ENCODE data around the gene PDE6G.

Gene PDE6G

DNA sequence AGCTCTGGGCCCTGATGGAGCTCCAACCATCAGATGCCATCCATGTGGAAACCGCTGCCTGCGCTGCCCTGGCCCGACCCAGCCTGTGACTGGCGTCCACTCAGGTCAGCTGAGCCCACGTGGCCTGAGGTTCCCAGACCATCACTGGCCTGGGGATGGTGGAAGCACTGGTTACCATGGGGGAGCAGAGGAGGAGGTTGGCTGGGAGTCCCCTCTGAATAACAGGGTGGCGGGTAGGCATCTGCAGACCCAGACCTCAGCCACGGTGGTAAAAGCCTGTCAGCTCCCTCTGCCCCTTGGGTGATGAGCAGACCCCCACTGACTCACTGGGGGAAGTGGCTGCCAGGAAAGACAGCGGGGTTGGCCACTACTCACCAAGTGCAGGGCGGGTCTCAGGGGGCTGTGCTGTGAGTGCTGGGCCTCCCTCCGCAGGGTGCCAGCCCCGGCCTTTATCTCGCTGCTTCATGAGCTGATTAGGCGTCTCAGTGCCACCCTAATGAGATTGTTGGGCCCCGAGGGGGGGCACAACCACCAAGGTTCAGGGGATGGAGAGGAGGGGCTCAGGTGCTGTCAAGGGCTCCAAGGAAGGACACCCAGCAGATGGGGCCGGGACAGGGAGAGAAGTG is at the start of gene PDE6G:
Gene PDE6G (minus strand): TSS at position 425 of the 626 bp plus-strand sequence. CDS start 3,237 bp downstream, outside the sequence.
- no peak for FAIRE-seq
- no peak for DNase-seq (ENCODE audit: low spot score)

DNA sequence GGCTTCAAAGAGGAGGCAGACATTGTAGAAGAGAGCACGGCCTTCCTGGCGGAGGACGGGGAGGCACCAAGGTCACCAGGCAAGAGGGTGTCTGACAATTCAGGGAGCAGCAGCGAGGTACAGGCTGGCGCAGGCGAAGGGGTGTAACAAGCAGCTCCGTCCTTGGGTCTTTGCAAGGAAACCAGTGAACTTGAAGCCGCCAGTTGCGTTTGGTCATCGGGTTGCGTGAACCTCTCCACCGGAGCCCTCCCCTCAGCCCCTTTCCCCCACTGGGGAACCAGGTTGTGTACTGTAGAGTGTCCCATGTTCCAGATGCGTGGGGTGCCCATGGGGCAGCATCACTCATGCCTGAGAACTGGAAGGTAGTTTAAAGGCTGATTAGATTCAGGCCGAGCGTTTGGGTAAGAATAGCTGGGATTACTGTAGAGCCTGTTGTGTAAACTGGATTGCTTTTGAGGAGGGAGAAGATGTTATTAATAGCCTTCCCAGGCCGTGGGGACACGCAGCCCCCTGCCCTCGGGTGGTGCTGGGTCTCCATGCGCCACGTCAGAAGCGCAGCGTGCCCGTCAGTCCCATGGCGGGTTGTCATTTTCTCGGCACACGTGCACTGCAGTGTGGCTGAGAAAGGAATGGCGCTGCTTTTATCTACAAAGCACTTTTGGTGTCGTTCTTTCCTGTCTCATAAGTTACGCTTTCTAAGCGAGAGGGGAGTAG is 49.3 kb upstream of the PDE6G start:
- DNase-seq (ENCODE audit: low spot score): no peak
- FAIRE-seq: no peak

DNA sequence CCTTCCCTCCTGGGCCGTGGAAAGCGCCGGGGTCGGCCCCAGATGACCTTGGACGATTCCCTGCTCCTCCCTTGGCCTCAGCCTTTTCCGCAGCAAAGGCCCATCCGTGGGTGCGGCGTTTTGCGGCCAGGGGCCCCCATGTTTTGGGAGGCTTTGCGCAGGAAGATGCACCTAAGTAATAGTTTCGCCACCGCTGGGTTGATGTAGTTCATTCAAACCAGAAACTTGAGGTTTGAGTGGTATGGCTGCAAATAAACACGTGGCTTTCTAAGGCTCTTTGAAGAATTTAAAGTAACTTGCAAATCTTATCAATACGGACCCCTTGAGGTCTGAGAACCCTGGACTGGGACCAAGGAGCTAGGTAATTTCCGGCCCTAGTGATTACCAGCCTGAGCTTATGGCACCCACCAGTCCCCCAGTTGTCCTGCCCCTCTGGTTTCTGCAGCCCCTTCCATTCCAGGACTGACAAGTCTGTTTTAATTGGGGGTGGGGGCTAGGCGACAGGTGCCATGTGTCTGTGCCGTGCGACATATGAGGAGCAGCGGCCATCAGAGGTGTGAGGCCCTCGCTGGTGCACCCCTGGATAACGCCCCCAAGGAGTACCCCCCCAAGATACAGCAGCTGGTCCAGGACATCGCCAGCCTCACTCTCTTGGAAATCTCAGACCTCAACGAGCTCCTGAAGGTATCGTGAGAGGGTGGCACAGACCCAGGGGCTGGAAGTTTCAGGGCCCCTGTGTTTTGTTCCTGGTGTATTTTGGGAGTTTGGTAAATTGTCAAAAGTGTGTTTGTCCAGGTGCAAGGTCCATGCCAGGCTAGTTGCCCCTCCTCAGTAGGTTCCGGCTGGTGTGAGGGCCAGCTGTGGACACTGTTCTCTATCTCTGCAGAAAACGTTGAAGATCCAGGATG is 47.7 kb upstream of the PDE6G start:
- no peak for DNase-seq (ENCODE audit: low spot score)
- no peak for FAIRE-seq

DNA sequence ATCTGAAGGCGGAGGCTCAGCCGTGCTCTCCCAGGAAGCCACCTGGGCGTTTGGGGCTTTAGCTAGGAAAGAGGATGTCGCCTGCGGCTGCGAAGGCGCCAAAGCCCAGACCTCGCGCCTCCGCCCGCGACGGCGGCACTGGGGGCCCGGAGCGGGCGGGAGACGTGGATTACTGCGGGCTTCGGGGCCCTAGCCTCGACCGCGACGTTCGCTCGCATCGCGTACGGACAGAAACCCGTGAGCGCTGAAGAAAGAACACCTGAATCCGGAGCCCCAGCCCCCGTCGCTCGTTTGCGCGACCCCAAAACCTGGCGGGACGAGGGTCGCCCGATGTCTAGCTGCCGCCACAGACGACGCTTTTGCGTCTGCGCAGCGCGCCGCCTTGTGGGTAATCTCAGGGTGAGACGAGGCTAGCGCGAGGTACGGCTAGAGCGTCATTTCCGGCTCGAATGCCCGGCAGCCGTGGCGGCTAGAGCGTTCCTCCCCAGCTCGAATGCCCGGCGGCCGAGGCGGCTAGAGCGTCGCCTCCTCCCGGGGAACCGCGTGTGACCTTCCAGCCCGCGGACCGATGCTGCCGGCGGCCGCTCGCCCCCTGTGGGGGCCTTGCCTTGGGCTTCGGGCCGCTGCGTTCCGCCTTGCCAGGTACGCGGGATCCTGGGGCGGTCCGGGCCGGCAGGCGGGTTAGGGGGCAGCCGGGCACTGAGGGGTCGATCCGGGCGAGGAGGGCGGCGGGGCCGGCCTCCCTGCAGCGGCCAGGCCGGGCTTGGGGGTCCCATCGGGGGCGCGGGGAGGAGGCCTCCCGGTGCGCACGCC is 46.8 kb upstream of the PDE6G start, which contains the start of gene MRPL12:
Gene MRPL12 (plus strand): TSS at position 434 of the 813 bp plus-strand sequence. CDS start 135 bp downstream, at position 569.
- FAIRE-seq: no peak
- peak; percentile 84 for DNase-seq (ENCODE audit: low spot score)

DNA sequence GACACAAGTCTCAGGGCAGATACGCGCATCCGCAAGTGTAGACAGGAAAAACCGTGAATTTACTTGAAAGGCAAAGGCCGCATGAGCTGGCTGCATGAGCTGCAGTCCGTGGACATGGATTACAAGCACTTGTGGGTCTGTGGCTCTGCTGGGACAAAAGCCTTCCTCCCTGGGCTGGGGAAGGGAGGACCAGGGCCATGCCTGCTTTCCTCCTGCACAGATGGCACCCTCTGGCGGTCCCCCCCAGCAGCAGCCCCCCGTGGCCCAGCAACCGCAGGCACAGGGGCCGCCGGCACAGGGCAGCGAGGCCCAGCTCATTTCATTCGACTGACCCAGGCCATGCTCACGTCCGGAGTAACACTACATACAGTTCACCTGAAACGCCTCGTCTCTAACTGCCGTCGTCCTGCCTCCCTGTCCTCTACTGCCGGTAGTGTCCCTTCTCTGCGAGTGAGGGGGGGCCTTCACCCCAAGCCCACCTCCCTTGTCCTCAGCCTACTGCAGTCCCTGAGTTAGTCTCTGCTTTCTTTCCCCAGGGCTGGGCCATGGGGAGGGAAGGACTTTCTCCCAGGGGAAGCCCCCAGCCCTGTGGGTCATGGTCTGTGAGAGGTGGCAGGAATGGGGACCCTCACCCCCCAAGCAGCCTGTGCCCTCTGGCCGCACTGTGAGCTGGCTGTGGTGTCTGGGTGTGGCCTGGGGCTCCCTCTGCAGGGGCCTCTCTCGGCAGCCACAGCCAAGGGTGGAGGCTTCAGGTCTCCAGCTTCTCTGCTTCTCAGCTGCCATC is 45.1 kb upstream of the PDE6G start:
- no peak for FAIRE-seq
- DNase-seq (ENCODE audit: low spot score): no peak

DNA sequence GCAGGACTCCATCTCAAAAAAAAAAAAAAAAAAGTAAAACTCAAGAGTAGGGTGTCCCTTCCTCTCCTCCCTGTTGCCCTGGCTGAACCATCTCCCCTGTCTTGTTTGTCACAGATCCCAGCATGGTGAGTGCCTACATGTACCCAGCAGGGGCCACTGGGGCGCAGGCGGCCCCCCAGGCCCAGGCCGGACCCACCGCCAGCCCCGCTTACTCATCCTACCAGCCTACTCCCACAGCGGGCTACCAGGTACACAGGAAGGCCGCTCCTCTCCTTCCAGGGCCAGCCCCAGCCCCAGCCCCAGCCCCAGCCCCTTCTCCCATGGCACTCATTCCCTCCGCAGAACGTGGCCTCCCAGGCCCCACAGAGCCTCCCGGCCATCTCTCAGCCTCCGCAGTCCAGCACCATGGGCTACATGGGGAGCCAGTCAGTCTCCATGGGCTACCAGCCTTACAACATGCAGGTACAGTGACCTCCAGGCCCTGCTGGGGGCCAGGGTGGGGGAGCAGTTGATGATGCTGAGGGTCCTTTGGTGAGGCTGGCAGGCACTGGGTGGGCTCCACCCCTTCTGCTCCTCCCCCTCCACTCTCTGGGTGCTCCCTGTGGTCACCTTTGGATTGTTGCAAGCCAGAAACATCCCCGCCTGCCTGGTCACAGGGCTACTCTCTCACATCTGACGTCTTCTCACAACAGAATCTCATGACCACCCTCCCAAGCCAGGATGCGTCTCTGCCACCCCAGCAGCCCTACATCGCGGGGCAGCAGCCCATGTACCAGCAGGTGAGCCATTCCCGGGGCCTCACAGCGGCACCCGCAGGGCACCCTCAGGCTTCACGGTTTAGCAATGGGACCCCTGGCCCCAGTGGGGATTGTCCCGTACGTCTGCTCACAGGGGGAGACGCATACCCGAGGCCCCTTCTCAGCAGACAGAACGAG is 44.3 kb upstream of the PDE6G start:
- DNase-seq (ENCODE audit: low spot score) (no peak), FAIRE-seq (no peak)

DNA sequence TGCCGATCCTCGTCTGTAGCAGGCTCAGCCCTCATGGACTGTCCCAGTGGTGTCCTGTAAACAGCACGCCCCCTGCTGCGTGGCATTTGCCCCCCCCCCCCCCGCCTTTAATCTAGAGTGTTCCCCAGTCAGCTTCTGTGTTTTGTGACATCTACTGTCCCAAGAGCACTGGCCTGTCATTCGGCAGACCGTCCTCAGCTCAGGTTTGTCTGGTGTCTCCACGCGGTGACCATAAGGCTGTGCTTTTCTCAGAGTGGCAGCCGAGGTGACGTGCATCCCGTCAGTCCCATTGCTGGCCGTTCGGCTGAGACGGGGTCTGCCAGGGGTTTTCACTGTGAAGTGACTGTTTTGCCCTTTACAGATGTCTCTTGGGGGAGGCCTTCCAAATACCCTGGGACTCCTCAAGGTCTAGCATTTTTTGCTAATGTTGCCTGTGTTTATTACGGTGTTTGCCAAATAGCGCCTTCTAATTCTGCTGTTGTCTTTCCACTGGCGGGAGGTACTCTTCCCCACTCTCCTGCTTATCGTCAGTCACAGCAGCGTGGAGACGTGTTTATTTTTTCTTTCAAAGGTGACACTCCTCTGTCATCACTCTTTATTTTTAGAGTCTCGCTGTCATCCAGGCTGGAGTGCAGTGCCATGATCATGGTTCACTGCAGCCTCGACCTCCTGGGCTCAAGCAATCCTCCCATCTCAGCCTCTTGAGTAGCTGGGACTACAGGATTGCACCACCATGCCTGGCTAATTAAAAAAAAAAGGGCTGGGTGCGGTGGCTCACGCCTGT is 41.1 kb upstream of the PDE6G start:
- no peak for FAIRE-seq

DNA sequence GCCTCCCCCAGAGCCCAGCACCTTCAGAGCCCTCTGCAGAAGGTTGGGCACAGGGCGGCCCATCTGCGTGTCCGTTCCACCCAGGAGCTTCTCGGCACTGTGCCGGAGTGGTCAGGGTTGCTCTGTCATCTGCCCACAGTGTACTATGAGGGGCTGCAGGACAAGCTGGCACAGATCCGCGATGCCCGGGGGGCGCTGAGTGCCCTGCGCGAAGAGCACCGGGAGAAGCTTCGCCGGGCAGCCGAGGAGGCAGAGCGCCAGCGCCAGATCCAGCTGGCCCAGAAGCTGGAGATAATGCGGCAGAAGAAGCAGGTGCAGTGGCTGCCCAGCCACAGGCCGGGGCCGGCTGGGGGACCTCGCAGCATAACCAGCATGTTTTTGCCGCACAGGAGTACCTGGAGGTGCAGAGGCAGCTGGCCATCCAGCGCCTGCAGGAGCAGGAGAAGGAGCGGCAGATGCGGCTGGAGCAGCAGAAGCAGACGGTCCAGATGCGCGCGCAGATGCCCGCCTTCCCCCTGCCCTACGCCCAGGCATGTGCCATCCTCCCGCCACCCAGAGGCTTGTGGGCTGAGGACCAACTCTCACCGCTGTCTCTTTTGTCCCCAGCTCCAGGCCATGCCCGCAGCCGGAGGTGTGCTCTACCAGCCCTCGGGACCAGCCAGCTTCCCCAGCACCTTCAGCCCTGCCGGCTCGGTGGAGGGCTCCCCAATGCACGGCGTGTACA is 40.0 kb upstream of the PDE6G start:
- no peak for DNase-seq (ENCODE audit: low spot score)
- FAIRE-seq: no peak

More for the DNA sequence above, 41.1 kb upstream of the PDE6G start:
- no peak for DNase-seq (ENCODE audit: low spot score)

DNA sequence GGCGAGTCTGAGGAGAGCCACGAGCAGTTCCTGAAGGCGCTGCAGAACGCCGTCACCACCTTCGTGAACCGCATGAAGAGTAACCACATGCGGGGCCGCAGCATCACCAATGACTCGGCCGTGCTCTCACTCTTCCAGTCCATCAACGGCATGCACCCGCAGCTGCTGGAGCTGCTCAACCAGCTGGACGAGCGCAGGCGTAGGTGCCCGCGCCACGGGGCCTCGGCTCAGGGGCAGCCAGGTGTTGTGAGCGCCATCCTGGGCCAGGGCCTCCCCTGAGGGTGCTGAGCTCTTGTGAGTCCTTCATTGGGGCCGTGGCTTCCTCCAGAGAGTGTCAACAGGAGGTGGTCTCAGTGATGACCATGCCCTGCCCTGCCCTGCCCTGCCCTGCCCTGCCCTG is 39.5 kb upstream of the PDE6G start:
- FAIRE-seq (no peak), DNase-seq (ENCODE audit: low spot score) (no peak)

DNA sequence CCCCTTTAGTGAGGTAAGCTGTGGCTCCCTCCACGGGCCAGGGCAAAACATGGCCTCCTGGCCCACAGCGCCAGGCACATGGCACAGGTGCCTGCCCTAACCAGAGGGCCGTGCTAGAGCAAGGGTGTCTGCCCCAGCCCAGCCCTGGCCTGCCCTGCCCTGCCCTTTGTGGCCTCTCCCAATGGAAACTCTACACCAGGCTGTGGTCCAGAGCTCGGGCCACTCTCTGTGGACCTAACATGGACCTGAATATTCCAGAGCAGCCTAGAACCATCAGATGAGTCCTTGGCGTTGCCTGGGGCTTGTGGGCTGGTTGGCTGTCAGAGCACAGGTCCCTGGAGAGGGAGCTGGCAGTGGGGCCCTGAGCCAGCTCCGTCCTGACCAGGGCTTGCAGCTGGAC is 38.9 kb upstream of the PDE6G start:
- FAIRE-seq (no peak), DNase-seq (ENCODE audit: low spot score) (no peak)

DNA sequence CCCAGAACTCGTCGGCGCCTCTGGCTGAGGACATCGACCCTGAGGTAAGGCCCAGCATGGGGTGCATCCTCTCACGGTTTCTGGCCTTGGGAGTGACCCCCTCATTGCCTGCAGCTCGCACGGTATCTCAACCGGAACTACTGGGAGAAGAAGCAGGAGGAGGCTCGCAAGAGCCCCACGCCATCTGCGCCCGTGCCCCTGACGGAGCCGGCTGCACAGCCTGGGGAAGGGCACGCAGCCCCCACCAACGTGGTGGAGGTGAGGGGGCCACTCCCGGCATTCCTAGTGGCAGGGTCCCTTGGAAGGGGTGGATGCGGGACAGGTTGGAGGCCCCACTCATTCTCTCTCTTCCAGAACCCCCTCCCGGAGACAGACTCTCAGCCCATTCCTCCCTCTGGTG is 38.5 kb upstream of the PDE6G start:
- no peak for FAIRE-seq
- DNase-seq (ENCODE audit: low spot score): no peak

DNA sequence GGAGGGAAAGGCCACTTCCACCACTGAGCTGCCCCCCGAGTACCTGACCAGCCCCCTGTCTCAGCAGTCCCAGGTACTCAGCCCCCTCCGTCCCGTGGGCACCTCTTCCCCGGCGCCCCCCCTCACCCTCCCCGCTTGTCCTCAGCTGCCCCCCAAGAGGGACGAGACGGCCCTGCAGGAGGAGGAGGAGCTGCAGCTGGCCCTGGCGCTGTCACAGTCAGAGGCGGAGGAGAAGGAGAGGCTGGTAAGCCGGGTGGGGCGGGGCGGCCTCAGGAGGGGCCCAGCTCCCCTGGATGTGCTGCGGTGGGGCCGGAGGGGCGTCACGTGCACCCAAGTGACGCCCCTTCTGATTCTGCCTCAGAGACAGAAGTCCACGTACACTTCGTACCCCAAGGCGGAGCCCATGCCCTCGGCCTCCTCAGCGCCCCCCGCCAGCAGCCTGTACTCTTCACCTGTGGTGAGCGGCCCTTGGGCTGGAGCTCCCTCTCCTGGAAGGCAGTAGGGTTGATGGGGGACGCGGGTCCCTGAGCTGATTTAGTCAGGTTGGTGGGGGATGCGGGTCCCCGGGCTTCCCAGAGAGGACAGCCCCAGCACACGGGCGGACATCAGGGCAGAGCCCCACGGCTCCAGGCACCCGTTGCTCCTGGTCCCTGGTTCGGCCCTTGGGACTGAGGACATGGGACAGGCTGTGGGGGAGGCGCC is 37.3 kb upstream of the PDE6G start:
- DNase-seq (ENCODE audit: low spot score): no peak
- no peak for FAIRE-seq

DNA sequence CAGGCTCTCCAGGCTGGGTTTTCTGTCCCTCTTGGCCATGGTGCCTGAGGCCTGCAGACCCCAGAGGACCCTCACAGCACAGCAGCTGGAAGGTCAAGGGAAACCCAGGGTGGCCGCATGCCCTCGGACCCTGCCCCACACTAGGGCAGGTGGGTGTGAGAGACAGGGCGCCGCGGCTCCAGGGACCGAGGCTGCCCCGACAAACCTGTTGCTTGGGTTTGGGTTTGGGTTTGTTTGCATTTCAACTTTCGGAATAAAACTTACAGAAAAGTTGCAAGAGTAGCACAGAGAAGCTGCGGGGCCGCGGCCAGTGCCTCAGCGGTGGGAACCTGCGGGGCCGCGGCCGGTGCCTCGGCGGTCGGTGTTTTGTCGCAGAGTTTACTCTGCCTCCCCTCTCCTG is 35.3 kb upstream of the PDE6G start:
- no peak for DNase-seq (ENCODE audit: low spot score)
- no peak for FAIRE-seq

DNA sequence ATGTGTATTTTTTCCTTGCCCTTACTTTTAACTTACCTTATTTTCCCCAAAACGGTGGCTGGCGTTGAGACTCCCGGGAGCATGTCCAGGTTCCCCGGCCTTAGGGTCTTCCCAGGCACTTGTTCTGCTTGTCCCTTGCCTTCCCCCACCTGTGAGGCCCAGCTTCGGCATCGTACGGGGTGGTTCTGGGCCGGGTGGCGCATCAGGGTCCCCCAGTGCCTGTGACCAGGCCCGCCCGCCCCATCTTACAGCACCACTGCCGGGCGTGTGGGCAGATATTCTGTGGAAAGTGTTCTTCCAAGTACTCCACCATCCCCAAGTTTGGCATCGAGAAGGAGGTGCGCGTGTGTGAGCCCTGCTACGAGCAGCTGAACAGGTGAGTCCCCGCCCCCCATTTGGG is 34.9 kb upstream of the PDE6G start:
- FAIRE-seq (no peak), DNase-seq (ENCODE audit: low spot score) (no peak)

DNA sequence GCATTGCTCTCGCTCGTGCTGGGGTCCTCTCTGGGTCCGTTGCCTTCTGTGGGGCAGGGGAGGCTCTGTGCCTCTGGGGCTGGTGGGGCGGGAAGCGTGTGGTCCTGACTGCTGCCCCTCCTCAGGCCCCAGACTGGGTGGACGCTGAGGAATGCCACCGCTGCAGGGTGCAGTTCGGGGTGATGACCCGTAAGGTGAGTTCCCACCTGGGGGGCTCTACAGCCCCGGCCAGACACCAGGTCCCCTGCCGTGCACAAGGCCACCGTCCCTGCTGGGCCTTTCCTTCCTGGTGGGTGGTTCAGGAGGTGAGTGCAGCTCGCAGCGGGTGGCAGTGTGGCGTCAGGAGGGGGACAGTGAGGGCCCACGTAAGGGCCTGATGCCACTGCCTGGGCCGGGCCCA is 34.2 kb upstream of the PDE6G start:
- DNase-seq (ENCODE audit: low spot score): no peak
- FAIRE-seq: no peak

DNA sequence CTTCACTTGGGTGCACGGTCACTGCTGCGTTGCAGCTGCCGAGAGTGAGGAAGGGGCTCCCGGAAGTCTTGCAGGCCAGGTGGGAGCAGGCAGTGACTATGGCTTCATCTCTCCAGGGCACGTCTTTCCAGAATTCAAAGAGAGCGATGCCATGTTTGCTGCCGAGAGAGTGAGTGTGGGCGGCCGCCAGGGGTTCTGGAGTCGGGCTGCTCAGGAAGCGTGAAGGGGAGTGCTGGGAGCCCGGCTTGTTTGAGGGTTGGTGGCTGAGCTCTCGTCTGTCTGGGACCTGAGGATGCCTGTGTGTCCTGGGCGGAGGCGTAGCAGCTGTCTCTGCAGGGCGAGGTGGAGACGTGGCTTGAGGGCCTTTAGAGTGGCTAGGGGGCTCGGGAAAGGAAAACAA is 33.7 kb upstream of the PDE6G start:
- FAIRE-seq (no peak), DNase-seq (ENCODE audit: low spot score) (no peak)

DNA sequence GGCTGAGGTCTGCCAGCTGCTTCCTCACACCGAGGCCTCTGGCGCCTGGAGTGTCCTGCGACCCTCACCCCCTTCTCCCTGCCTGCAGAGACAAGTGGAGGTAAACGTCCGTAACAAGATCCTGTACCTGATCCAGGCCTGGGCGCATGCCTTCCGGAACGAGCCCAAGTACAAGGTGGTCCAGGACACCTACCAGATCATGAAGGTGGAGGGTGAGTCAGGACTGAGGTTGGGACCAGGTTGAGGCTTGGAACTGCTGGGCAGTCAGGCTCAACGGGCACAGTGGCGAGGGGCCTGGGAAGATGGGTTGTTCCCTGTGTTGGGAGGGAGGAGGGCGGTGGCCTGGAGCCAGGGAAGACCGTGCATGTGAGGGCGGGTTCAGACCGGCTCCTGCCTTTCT is 32.3 kb upstream of the PDE6G start:
- DNase-seq (ENCODE audit: low spot score): no peak
- no peak for FAIRE-seq
